Activated B cell treated with CpG ODN at 0.5 μM for 24 hours (primary cell): ENCODE results near the gene ADPRH. TPM values are rescaled to one million over a fixed set of nuclear protein-coding genes. Genes with fewer than 3 reads are reported as not detected.

Experiments
- ATAC-seq: fragments of 200-7000 bp; cut with Tn5 transposase; one replicate; pipeline ENCODE4 v1.10.0; 2021; ENCODE audit warnings: low read depth, mild to moderate bottlenecking, moderate library complexity
- CTCF ChIA-PET: fragments of 350-600 bp; sonication (Branson Sonifier 250); formaldehyde crosslinking; loops from one replicate; lab custom pipeline; 2021; ENCODE audit warnings: antibody characterized with exemption; lab: Charles Lee
- POLR2A ChIA-PET: fragments of 350-600 bp; sonication (Branson Sonifier 250); formaldehyde crosslinking; loops from one replicate; lab custom pipeline; 2021; ENCODE audit warnings: antibody characterized with exemption; lab: Charles Lee
- DNase-seq: peaks from one replicate; pipeline ENCODE4 v3.0.0; 2022
- H3K27ac Mint-ChIP-seq: one replicate; pipeline ENCODE4 v1.8.0; 2020; ENCODE audit warnings: mixed read lengths
- H3K27me3 Mint-ChIP-seq: one replicate; pipeline ENCODE4 v1.8.0; 2021; ENCODE audit warnings: mixed read lengths
- H3K36me3 Mint-ChIP-seq: one replicate; pipeline ENCODE4 v1.8.0; 2021; ENCODE audit warnings: low read depth, mixed read lengths
- H3K4me1 Mint-ChIP-seq: one replicate; pipeline ENCODE4 v1.8.0; 2021; ENCODE audit warnings: mixed read lengths
- H3K4me3 Mint-ChIP-seq: one replicate; pipeline ENCODE4 v1.8.0; 2020; ENCODE audit warnings: mild to moderate bottlenecking, mixed read lengths
- H3K9me3 Mint-ChIP-seq: one replicate; pipeline ENCODE4 v1.8.0; 2020; ENCODE audit warnings: mixed read lengths
- intact Hi-C: fragments of 100-400 bp; cut with micrococcal nuclease; formaldehyde crosslinking; loops from one replicate; pipeline ENCODE4 v1.15.1; 2024
- total RNA-seq: library from RNA; stranded (reverse); gene quantifications from 2 replicates; pipeline ENCODE4 v1.2.3, GENCODE V29; 2022
- TF ChIP-seq, protein P1 (sequence below): fragments of 200-600 bp; IDR thresholded peaks from one replicate; pipeline ENCODE4 v1.8.0; 2022; ENCODE audit warnings: antibody characterized with exemption, mild to moderate bottlenecking

Gene ADPRH
- total RNA-seq, 1 donor from 2014 or later = 41.2 TPM

DNA sequence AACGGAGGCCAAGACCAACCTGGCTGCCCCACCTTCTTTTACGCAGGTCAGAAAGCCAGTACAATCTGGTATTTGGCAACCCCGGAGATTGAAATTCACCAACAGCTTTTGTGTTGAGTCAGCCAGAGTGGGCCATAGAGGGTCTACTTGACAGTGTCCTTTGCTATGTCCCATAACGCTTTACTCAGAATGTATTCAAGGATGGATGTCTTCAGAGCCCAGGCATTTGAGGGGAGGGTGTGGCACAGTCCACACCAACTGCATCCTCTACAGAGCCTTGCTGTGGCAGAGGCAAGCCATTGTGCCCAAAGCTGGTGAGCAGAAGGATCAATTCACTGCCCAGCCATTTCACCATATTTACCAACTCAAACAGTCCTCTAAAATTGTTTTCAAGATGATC lies 36.8 kb downstream of the ADPRH start:
- H3K27me3 Mint-ChIP-seq = no peaks in the 10 kb centered on the region
- POLR2A ChIA-PET = no interaction called here

DNA sequence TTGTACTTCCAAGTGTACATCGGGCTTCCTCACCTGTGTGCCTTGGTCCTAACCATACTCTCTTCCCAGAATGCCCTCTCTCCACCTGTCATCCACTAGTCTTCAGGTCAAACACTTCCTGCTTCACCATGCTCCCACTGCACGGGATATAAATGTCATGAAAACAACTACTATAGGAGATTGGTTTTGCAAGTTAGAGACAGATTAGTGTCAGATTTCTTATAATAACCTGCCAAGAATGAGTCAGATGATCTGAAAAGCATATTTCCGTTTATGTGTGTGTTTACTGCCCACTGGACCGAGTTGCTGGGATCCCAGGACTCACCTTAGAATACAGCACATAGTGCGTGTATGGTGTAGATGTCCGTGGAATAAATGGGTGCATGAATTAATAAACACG lies 39.8 kb downstream of the ADPRH start:
- Mint-ChIP-seq H3K4me1 (peaks cover 8% of the 10 kb centered on the region), H3K9me3 (no peaks in the 10 kb centered on the region), H3K27me3 (no peaks in the 10 kb centered on the region), H3K4me3 (no peak overlapping the region), H3K36me3 (no peaks in the 10 kb centered on the region), H3K27ac (no peak overlapping the region)
- CTCF ChIA-PET = interaction anchor here (0.8 to 1.3 kb wide), 2 partner anchors 9 to 61 kb away, joined by 4 read pairs; no protein-coding TSS in a partner anchor
- TF ChIP-seq, protein P1, sequence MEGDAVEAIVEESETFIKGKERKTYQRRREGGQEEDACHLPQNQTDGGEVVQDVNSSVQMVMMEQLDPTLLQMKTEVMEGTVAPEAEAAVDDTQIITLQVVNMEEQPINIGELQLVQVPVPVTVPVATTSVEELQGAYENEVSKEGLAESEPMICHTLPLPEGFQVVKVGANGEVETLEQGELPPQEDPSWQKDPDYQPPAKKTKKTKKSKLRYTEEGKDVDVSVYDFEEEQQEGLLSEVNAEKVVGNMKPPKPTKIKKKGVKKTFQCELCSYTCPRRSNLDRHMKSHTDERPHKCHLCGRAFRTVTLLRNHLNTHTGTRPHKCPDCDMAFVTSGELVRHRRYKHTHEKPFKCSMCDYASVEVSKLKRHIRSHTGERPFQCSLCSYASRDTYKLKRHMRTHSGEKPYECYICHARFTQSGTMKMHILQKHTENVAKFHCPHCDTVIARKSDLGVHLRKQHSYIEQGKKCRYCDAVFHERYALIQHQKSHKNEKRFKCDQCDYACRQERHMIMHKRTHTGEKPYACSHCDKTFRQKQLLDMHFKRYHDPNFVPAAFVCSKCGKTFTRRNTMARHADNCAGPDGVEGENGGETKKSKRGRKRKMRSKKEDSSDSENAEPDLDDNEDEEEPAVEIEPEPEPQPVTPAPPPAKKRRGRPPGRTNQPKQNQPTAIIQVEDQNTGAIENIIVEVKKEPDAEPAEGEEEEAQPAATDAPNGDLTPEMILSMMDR = no peak
- no peak for ATAC-seq
- POLR2A ChIA-PET = no interaction called here
- intact Hi-C loops = loop anchor here (2.0 kb wide), 1 partner anchor 18 kb away; no protein-coding TSS in a partner anchor
- no peak for DNase-seq

More for the DNA sequence above, 36.8 kb downstream of the ADPRH start:
- no peak overlapping the region for H3K4me3 Mint-ChIP-seq
- no peak for ATAC-seq
- no peaks in the 10 kb centered on the region for H3K36me3 Mint-ChIP-seq
- CTCF ChIA-PET = no interaction called here
- TF ChIP-seq, protein P1 = no peak
- H3K4me1 Mint-ChIP-seq = peaks cover 8% of the 10 kb centered on the region
- intact Hi-C loops = no loop called here
- DNase-seq = no peak
- no peak overlapping the region for H3K27ac Mint-ChIP-seq
- no peaks in the 10 kb centered on the region for H3K9me3 Mint-ChIP-seq

DNA sequence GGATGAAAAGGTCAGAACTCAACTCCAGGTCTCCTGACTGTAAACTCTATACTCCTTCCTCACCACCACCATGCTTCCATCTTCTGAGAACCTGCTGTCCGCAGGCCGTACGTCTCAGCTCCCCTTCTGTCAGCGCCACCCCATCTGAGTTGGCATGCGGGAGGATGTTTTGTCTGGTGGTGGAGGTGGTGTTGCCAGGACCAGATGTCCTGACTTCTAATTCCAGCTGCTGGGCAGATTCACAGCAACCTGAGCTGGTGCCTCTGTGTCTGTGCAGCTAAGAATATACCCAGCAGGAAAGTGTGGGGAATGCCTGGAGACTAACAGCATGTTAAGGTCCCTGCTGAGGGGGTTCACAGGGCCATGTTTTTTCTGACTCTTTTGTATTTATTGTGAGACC lies 41.6 kb downstream of the ADPRH start:
- intact Hi-C loops = no loop called here
- H3K4me1 Mint-ChIP-seq = peaks cover 18% of the 10 kb centered on the region
- H3K27ac Mint-ChIP-seq = no peak overlapping the region
- no peak overlapping the region for H3K4me3 Mint-ChIP-seq
- no peaks in the 10 kb centered on the region for H3K9me3 Mint-ChIP-seq
- CTCF ChIA-PET = no interaction called here
- TF ChIP-seq, protein P1 = no peak
- POLR2A ChIA-PET = interaction anchor here (0.9 kb wide), 1 partner anchor 9 kb away, joined by 4 read pairs; no protein-coding TSS in a partner anchor
- no peaks in the 10 kb centered on the region for H3K27me3 Mint-ChIP-seq
- DNase-seq (no peak), ATAC-seq (no peak)
- H3K36me3 Mint-ChIP-seq = no peaks in the 10 kb centered on the region

DNA sequence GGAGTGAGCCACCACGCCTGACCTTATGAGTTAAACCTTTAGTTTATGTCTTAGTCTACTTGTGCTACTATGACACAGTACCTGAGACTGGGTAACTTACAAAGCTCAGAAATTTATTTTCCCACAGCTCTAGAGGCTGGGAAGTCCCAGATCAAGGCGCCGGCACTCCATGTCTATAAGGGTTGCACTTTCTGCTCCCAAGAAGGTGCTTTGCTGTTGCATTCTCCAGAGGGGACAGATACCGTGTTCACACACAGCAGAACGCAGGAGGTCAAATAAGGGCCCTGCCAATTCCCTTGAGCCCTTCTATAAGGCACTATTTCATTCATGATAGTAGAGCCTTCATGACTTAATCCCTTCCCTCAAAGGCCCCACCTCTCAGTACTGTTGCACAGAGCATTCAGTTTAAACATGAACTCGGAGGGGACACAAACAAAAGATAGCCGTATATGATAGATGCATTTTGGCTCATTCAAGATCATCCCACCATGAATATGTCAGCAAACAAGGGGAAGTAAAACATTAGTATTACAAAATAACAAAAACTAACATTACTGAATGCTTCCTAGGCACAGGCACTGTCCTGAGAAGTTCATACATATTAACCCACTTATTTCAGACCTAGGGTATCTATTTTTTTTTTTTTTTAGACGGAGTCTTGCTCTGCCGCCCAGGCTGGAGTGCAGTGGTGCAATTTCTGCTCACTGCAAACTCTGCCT lies 44.9 kb downstream of the ADPRH start:
- DNase-seq = no peak
- TF ChIP-seq, protein P1 = no peak
- Mint-ChIP-seq H3K4me3 (no peak overlapping the region), H3K4me1 (peaks cover 44% of the 10 kb centered on the region), H3K27ac (no peak overlapping the region), H3K9me3 (no peaks in the 10 kb centered on the region), H3K27me3 (no peaks in the 10 kb centered on the region), H3K36me3 (no peaks in the 10 kb centered on the region)
- CTCF ChIA-PET = no interaction called here
- intact Hi-C loops = no loop called here
- POLR2A ChIA-PET = no interaction called here
- no peak for ATAC-seq

DNA sequence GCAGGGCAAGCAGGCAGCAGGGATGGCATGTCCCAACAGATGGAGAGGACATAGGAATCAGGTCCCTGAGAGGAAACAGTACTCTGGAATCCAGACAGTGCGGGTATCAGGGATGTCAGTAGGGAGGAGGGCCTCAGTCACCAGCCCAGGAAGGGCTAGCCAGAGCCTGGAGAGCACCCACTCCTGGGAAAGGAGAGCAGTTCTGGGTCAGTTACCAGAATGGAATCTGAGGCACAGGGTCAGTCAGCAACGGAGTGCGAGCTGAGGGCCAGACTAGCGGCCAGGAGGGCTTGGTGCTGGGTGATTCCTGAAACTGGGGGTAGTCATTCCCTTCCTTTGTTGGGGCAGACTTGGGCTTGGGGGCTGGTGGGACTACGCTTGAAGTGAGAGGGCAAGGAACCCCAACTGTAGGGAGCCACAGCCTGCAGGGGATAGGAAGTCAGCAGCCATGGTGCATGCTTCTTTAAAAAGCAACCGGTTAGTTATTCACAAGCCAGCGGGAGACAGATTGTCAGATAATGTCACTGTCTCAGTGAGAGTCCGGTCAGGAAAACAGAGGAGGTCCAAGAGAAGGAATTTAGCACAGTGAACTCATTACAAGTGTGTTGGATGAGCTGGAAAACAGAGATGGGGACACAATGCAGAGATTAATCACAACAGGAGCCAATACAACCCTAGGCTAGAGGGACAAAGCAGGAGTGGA lies 46.3 kb downstream of the ADPRH start:
- H3K27ac Mint-ChIP-seq = peak overlapping the region; percentile 13
- peaks cover 55% of the 10 kb centered on the region for H3K4me1 Mint-ChIP-seq
- CTCF ChIA-PET = no interaction called here
- DNase-seq (no peak), ATAC-seq (no peak)
- no peaks in the 10 kb centered on the region for H3K27me3 Mint-ChIP-seq
- TF ChIP-seq, protein P1 = no peak
- no peaks in the 10 kb centered on the region for H3K9me3 Mint-ChIP-seq
- POLR2A ChIA-PET = interaction anchor here (1.1 kb wide), 1 partner anchor 26 kb away, joined by 3 read pairs; no protein-coding TSS in a partner anchor
- no peaks in the 10 kb centered on the region for H3K36me3 Mint-ChIP-seq
- intact Hi-C loops = no loop called here
- H3K4me3 Mint-ChIP-seq = no peak overlapping the region
